Glutamatergic neuron (in vitro differentiated cells): ENCODE results near the gene PLEKHG5. TPM values are rescaled to one million over a fixed set of nuclear protein-coding genes. Genes with fewer than 3 reads are reported as not detected.

Experiments
- DNase-seq: peaks from one replicate; pipeline ENCODE4 v3.0.0; 2022
- H3K27ac Mint-ChIP-seq: one replicate; pipeline ENCODE4 v1.8.0; 2020; ENCODE audit warnings: mild to moderate bottlenecking, mixed read lengths, inconsistent platforms; ENCODE audit not compliant: unreplicated experiment
- H3K27me3 Mint-ChIP-seq: one replicate; pipeline ENCODE4 v1.8.0; 2020; ENCODE audit warnings: mild to moderate bottlenecking, moderate library complexity, mixed read lengths, inconsistent platforms; ENCODE audit not compliant: unreplicated experiment
- H3K36me3 Mint-ChIP-seq: one replicate; pipeline ENCODE4 v1.8.0; 2020; ENCODE audit warnings: mild to moderate bottlenecking, mixed read lengths, inconsistent platforms; ENCODE audit not compliant: unreplicated experiment
- H3K4me1 Mint-ChIP-seq: one replicate; pipeline ENCODE4 v1.8.0; 2020; ENCODE audit warnings: mild to moderate bottlenecking, low read depth, mixed read lengths, inconsistent platforms; ENCODE audit not compliant: unreplicated experiment
- H3K4me3 Mint-ChIP-seq: one replicate; pipeline ENCODE4 v1.8.0; 2020; ENCODE audit warnings: mild to moderate bottlenecking, mixed read lengths, inconsistent platforms; ENCODE audit not compliant: unreplicated experiment
- H3K9me3 Mint-ChIP-seq: one replicate; pipeline ENCODE4 v1.8.0; 2020; ENCODE audit warnings: mild to moderate bottlenecking, moderate library complexity, mixed read lengths, inconsistent platforms; ENCODE audit not compliant: unreplicated experiment
- CTCF ChIP-seq: fragments of 200-600 bp; sonication (generic); IDR thresholded peaks from one replicate; pipeline ENCODE4 v1.5.0; 2021; ENCODE audit not compliant: partially characterized antibody, unreplicated experiment
- total RNA-seq: library from RNA; stranded (reverse); fragmentation: NEBNext Ultra II Directional; extraction: Animal tissue kit (Norgen Biotek cat#: 25700); gene quantifications from one replicate; pipeline ENCODE4 v1.2.1, GENCODE V29; 2021; ENCODE audit not compliant: unreplicated experiment

The PLEKHG5 gene
- total RNA-seq, 1 donor from 2014 or later, result 53.0 TPM

DNA sequence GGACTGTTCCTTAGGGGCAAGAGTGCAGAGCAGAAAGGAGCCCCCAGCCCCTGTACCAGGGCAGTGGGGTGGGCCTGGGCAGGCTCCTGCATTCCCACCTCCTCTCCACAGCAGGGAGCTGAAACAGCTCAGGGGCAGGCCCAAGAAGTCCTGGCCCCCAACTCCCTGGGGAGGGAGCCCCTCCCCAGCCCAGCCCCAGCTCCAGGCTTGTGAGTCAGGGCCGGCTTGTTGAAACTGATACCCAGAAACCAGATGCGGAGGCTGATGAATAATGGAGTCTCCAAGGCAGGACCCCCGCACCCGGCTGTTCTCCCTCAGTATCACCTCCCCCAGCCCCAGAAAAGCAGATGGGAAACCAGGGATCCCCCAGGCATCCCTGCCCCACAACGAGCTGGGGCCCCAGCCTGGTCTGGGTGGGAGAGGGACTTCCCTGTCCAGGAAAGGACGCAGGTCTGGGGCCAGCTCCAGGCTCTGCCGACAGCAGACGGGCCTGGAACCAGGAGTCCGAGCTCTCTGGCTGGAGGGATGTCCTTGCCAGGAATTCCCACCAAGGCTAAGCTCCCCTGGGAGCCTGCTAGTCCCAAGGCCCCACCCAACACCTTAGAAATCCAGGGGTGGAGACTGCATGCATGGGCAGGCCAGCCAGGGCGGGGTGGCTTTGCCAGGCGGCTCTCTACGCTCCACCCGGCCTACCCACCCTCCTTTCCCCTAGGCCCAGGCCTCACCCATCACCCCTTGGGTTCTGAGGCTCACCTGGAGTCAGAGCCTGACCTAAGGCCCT lies 2.7 kb downstream of the PLEKHG5 start:
- no peak for TF ChIP-seq CTCF
- Mint-ChIP-seq H3K9me3 (peaks cover 1% of the 10 kb centered on the region), H3K27ac (no peak overlapping the region), H3K27me3 (peaks cover 3% of the 10 kb centered on the region), H3K4me3 (no peak overlapping the region), H3K4me1 (peaks cover 18% of the 10 kb centered on the region), H3K36me3 (no peaks in the 10 kb centered on the region)
- no peak for DNase-seq

- Mint-ChIP-seq H3K4me3 (no peak overlapping the region), H3K9me3 (peaks cover 1% of the 10 kb centered on the region), H3K36me3 (no peaks in the 10 kb centered on the region), H3K4me1 (peaks cover 18% of the 10 kb centered on the region), H3K27ac (peak overlapping the region; percentile 30), H3K27me3 (peaks cover 3% of the 10 kb centered on the region)
- DNase-seq, result no peak
- TF ChIP-seq CTCF, result no peak
These were observed 3.5 kb downstream of the PLEKHG5 start for GRCh38 chr1:6487804-6488484.

- no peaks in the 10 kb centered on the region for H3K36me3 Mint-ChIP-seq
- peaks cover 19% of the 10 kb centered on the region for H3K4me1 Mint-ChIP-seq
- peaks cover 1% of the 10 kb centered on the region for H3K9me3 Mint-ChIP-seq
- peaks cover 5% of the 10 kb centered on the region for H3K27me3 Mint-ChIP-seq
- H3K27ac Mint-ChIP-seq, result peak overlapping the region; percentile 28
- peak; percentile 89 for TF ChIP-seq CTCF
- DNase-seq, result peak; percentile 97
- peak overlapping the region; percentile 69 for H3K4me3 Mint-ChIP-seq
These were observed 4.9 kb downstream of the PLEKHG5 start for GRCh38 chr1:6486433-6487011.

DNA sequence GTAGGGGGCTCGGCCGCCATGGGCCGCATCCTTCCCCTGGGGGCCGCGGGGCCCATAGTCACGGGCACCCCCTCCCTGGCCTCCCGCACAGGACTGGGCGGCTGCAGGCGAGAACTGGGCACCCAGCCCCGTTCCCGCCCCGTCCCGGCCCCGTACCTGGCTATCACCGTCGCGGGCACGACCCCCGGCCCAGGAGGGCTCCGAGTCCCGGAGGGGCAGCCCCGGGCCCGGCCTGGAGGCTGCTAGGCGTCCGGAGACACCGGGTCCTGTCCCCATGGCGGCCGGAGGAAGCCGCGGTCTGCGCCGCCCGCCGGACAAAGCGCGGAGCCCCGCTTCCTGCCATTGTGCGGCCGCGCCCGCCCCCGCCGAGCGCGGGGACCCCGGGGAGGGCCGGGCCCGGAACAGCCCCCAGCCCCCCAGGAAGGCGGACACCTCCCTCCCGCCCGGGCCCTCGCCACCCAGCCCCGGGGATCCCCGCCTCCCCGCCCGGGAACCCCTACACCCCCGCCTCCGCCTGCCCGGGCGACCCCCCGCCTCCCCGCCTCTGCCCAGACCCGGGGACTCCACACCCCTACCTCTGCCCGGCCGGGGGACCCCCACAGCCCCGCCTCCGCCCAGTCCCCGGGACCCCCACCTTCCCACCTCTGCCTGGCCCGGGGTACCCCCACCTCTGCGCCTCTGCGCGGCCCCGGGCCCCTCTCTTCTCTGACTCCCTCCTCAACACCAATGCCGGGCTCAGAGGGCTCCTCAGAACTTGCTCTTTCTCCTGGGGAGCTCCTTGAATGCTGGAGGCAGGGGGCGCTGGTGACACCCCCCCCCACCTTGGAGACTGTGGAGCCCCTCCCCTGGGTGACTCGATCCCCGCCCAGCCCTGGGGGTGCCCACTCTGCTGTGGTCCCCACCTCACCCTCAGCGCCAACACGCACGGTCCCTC lies 6.0 kb downstream of the PLEKHG5 start:
- peaks cover 14% of the 10 kb centered on the region for H3K4me1 Mint-ChIP-seq
- DNase-seq, result peak; percentile 67
- peaks cover 5% of the 10 kb centered on the region for H3K27me3 Mint-ChIP-seq
- H3K4me3 Mint-ChIP-seq, result peak overlapping the region; percentile 73
- H3K27ac Mint-ChIP-seq, result no peak overlapping the region
- no peaks in the 10 kb centered on the region for H3K36me3 Mint-ChIP-seq
- peaks cover 1% of the 10 kb centered on the region for H3K9me3 Mint-ChIP-seq
- no peak for TF ChIP-seq CTCF
